Uterus (tissue), 4 donors: Measurements from ENCODE around the gene ATG5. TPM values are rescaled to one million over a fixed set of nuclear protein-coding genes. Genes with fewer than 3 reads are reported as not detected.

Experiments
- DNase-seq, 2 donors: peaks; one replicate each; pipeline ENCODE4 v3.0.0-alpha.2; 2019 to 2020
- H3K27ac ChIP-seq, 2 donors: fragments of 200-600 bp; sonication (generic); 1 replicate in 1 of 2; 2 replicates in 1 of 2; pipeline ENCODE4 v1.5.1; 2016 to 2018
- H3K27me3 ChIP-seq, 2 donors: fragments of 200-600 bp; sonication (generic); one replicate each; pipeline ENCODE4 v1.5.1; 2018 to 2019; ENCODE audit warnings: control low read depth in 1 of 2
- H3K36me3 ChIP-seq, 2 donors: fragments of 200-600 bp; sonication (generic); one replicate each; pipeline ENCODE4 v1.5.1; 2019; ENCODE audit warnings: control low read depth in 1 of 2
- H3K4me1 ChIP-seq, 2 donors: fragments of 200-600 bp; sonication (generic); one replicate each; pipeline ENCODE4 v1.5.1; 2018 to 2019; ENCODE audit warnings: control low read depth in 1 of 2
- H3K4me3 ChIP-seq, 2 donors: fragments of 200-600 bp; sonication (generic); 1 replicate in 1 of 2; 2 replicates in 1 of 2; pipeline ENCODE4 v1.5.1; 2018 to 2019; ENCODE audit warnings: mild to moderate bottlenecking in 1 of 2
- H3K9me3 ChIP-seq, 2 donors: fragments of 200-600 bp; sonication (generic); one replicate each; pipeline ENCODE4 v1.5.1; 2019; ENCODE audit warnings: control low read depth in 1 of 2
- CTCF ChIP-seq, 4 experiments: fragments of 200-600 bp in 2 of 4; fragments of 450-650 bp in 2 of 4; sonication (generic) in 2 of 4; IDR thresholded peaks; one replicate each; pipeline ENCODE4 v1.5.1; 2016 to 2019; ENCODE audit warnings: antibody characterized with exemption in 4 of 4, mild to moderate bottlenecking in 2 of 4, moderate library complexity in 1 of 4
- POLR2A ChIP-seq, 2 donors: fragments of 450-650 bp; IDR thresholded peaks; one replicate each; pipeline ENCODE4 v1.6.1; 2016; ENCODE audit warnings: antibody characterized with exemption in 2 of 2, mild to moderate bottlenecking in 1 of 2, moderate library complexity in 1 of 2
- intact Hi-C: fragments of 100-400 bp; cut with DNase I; formaldehyde crosslinking; loops from one replicate; pipeline ENCODE4 v1.15.1; 2023; ENCODE audit warnings: low total_unique reads
- total RNA-seq, 4 donors: library from RNA; depleted of rRNA in 3 of 4; stranded (reverse); fragments of >200 nt in 3 of 4; gene quantifications; one replicate each; pipeline versions ENCODE4 v1.1.0 to v1.2.4, GENCODE V29; 2014 to 2023
- donor health status: DM: yes; HTN: yes; CAD: no.

The ATG5 gene
- total RNA-seq, 4 donors from 2014 or later = 40.0 to 87.9 (median 63.3) TPM

GRCh38 chr6:106315765-106316374 is 9.7 kb downstream of the ATG5 start:
- H3K4me1 ChIP-seq = no peaks in the 10 kb centered on the region
- TF ChIP-seq CTCF (IDR thresholded peaks at IDR 0.05) (no peak), POLR2A (IDR thresholded peaks at IDR 0.05) (no peak)

GRCh38 chr6:106309766-106310373 is 15.7 kb downstream of the ATG5 start:
- no peak overlapping the region for H3K27ac ChIP-seq
- intact Hi-C loops = no loop called here

More at GRCh38 chr6:106315765-106316374, 9.7 kb downstream of the ATG5 start:
- intact Hi-C loops = no loop called here
- Histone ChIP-seq H3K27ac (no peak overlapping the region), H3K27me3 (no peaks in the 10 kb centered on the region), H3K4me3 (no peak overlapping the region), H3K36me3 (no peaks in the 10 kb centered on the region), H3K9me3 (no peaks in the 10 kb centered on the region)
- no peak for DNase-seq

GRCh38 chr6:106308985-106309384 is 16.6 kb downstream of the ATG5 start:
- Histone ChIP-seq H3K27me3 (no peaks in the 10 kb centered on the region), H3K4me1 (no peaks in the 10 kb centered on the region), H3K27ac (no peak overlapping the region), H3K9me3 (no peaks in the 10 kb centered on the region), H3K4me3 (no peak overlapping the region), H3K36me3 (no peaks in the 10 kb centered on the region)
- intact Hi-C loops = no loop called here
- TF ChIP-seq POLR2A (IDR thresholded peaks at IDR 0.05) = no peak
- no peak for TF ChIP-seq CTCF (IDR thresholded peaks at IDR 0.05)
- DNase-seq = no peak

More at GRCh38 chr6:106309766-106310373, 15.7 kb downstream of the ATG5 start:
- TF ChIP-seq CTCF (IDR thresholded peaks at IDR 0.05) (no peak), POLR2A (IDR thresholded peaks at IDR 0.05) (no peak)
- no peak overlapping the region for H3K4me3 ChIP-seq
- no peaks in the 10 kb centered on the region for H3K4me1 ChIP-seq
- no peaks in the 10 kb centered on the region for H3K9me3 ChIP-seq
- H3K27me3 ChIP-seq = no peaks in the 10 kb centered on the region
- H3K36me3 ChIP-seq = no peaks in the 10 kb centered on the region
- no peak for DNase-seq

- Histone ChIP-seq H3K4me1 (no peaks in the 10 kb centered on the region), H3K36me3 (no peaks in the 10 kb centered on the region), H3K9me3 (no peaks in the 10 kb centered on the region), H3K4me3 (no peak overlapping the region), H3K27me3 (no peaks in the 10 kb centered on the region), H3K27ac (no peak overlapping the region)
- TF ChIP-seq POLR2A (IDR thresholded peaks at IDR 0.05) (no peak), CTCF (IDR thresholded peaks at IDR 0.05) (no peak)
- intact Hi-C loops = no loop called here
- no peak for DNase-seq
Observed at GRCh38 chr6:106305740-106306139, 19.8 kb downstream of the ATG5 start.

- DNase-seq = no peak
- intact Hi-C loops = no loop called here
- Histone ChIP-seq H3K27ac (no peak overlapping the region), H3K27me3 (no peaks in the 10 kb centered on the region), H3K36me3 (no peaks in the 10 kb centered on the region), H3K4me3 (no peak overlapping the region), H3K9me3 (no peaks in the 10 kb centered on the region), H3K4me1 (no peaks in the 10 kb centered on the region)
- TF ChIP-seq CTCF (IDR thresholded peaks at IDR 0.05) = peak; percentile 28 to 60 (median 46)
- no peak for TF ChIP-seq POLR2A (IDR thresholded peaks at IDR 0.05)
Observed at GRCh38 chr6:106300944-106301343, 24.6 kb downstream of the ATG5 start.
